H1 (cell line): ENCODE results near the gene RABL3. TPM values are rescaled to one million over a fixed set of nuclear protein-coding genes. Genes with fewer than 3 reads are reported as not detected.

Source experiments
- CTCF ChIA-PET: fragments of 300-600 bp; sonication (Branson Sonifier 250); formaldehyde crosslinking; loops from one replicate; lab custom pipeline; 2021; ENCODE audit not compliant: partially characterized antibody; lab: Charles Lee
- POLR2A ChIA-PET: fragments of 300-600 bp; sonication (Branson Sonifier 250); formaldehyde crosslinking; loops from one replicate; lab custom pipeline; 2021; ENCODE audit warnings: inconsistent platforms; ENCODE audit not compliant: partially characterized antibody; lab: Charles Lee
- DNase-seq, 2 experiments: peaks; one replicate each; pipeline versions ENCODE4 v3.0.0 to v3.0.0-alpha.2; 2010 to 2022; ENCODE audit warnings: low spot score in 2 of 2, low read depth in 1 of 2, mixed read lengths in 1 of 2
- FAIRE-seq: peaks from 2 replicates; lab custom pipeline; 2011; peaks lifted over from hg19 to GRCh38; lab: Jason Lieb, UNC
- H2AFZ ChIP-seq: 2 replicates; pipeline ENCODE4 v1.8.1; 2012; ENCODE audit warnings: low read length, inconsistent platforms
- H2AK5ac ChIP-seq: 2 replicates; pipeline ENCODE4 v1.6.1; 2013; ENCODE audit warnings: low read depth, low read length
- H2BK120ac ChIP-seq: replicated peaks from 2 replicates; pipeline ENCODE3; 2013; ENCODE audit warnings: low read depth, low read length, inconsistent platforms
- H2BK12ac ChIP-seq: 2 replicates; pipeline ENCODE4 v1.6.1; 2013; ENCODE audit warnings: low read depth, low read length
- H2BK15ac ChIP-seq: 2 replicates; pipeline ENCODE4 v1.6.1; 2013; ENCODE audit warnings: low read length
- H2BK20ac ChIP-seq: 2 replicates; pipeline ENCODE4 v1.6.1; 2013; ENCODE audit warnings: low read length
- H2BK5ac ChIP-seq: 2 replicates; pipeline ENCODE4 v1.6.1; 2013; ENCODE audit warnings: low read depth, low read length
- H3K14ac ChIP-seq: 2 replicates; pipeline ENCODE4 v1.6.1; 2013; ENCODE audit warnings: inconsistent platforms; ENCODE audit not compliant: insufficient read length
- H3K18ac ChIP-seq: 2 replicates; pipeline ENCODE4 v1.6.1; 2013; ENCODE audit warnings: low read length; ENCODE audit errors: extremely low read depth
- H3K23ac ChIP-seq: 2 replicates; pipeline ENCODE4 v1.6.1; 2013; ENCODE audit warnings: inconsistent platforms; ENCODE audit not compliant: insufficient read length
- H3K23me2 ChIP-seq: 2 replicates; pipeline ENCODE4 v1.6.1; 2013; ENCODE audit warnings: low read depth, low read length
- H3K27ac ChIP-seq: 2 replicates; pipeline ENCODE4 v1.6.1; 2011; ENCODE audit warnings: low read depth, low read length, inconsistent platforms
- H3K27me3 ChIP-seq, 4 experiments: replicated peaks in 1 of 4; 1 replicate in 1 of 4; 2 replicates in 3 of 4; pipeline versions ENCODE4 v1.6.1 to v1.8.1; 2011 to 2013; ENCODE audit warnings: low read length in 3 of 4, mild to moderate bottlenecking in 3 of 4, inconsistent platforms in 2 of 4, mixed read lengths in 2 of 4, moderate library complexity in 1 of 4; ENCODE audit not compliant: control insufficient read depth in 3 of 4, insufficient read depth in 3 of 4; ENCODE audit errors: extremely low read depth in 1 of 4
- H3K36me3 ChIP-seq, 4 experiments: 2 replicates each; pipeline versions ENCODE4 v1.6.1 to v1.8.1; 2011 to 2013; ENCODE audit warnings: mild to moderate bottlenecking in 4 of 4, low read length in 3 of 4, moderate library complexity in 2 of 4, control low read depth in 1 of 4, inconsistent platforms in 1 of 4; ENCODE audit not compliant: insufficient read depth in 4 of 4, control insufficient read depth in 2 of 4
- H3K4ac ChIP-seq: replicated peaks from 2 replicates; pipeline ENCODE3; 2013; ENCODE audit warnings: low read length, low read depth, mixed read lengths, inconsistent platforms; ENCODE audit not compliant: insufficient read length
- H3K4me1 ChIP-seq, 4 experiments: replicated peaks in 1 of 4; 1 replicate in 1 of 4; 2 replicates in 3 of 4; pipeline versions ENCODE4 v1.6.1 to v1.8.1; 2011 to 2013; ENCODE audit warnings: low read length in 3 of 4, inconsistent platforms in 2 of 4, mixed read lengths in 1 of 4; ENCODE audit not compliant: insufficient read depth in 4 of 4, control insufficient read depth in 3 of 4
- H3K4me2 ChIP-seq, 2 experiments: 2 replicates each; pipeline versions ENCODE4 v1.6.1 to v1.8.1; 2011 to 2013; ENCODE audit warnings: low read depth in 2 of 2, low read length in 2 of 2, control low read depth in 1 of 2, inconsistent platforms in 1 of 2, mild to moderate bottlenecking in 1 of 2; ENCODE audit not compliant: insufficient read depth in 1 of 2
- H3K4me3 ChIP-seq, 4 experiments: fragments of 200-600, 300-600 bp in 1 of 4; sonication (generic), shearing (Covaris generic), sonication (Bioruptor Twin) in 1 of 4; 2 replicates each; pipeline versions ENCODE4 v1.5.1 to v1.8.1; 2011 to 2016; ENCODE audit warnings: low read length in 4 of 4, low read depth in 3 of 4, control low read depth in 2 of 4, inconsistent platforms in 2 of 4, mild to moderate bottlenecking in 2 of 4, mixed read lengths in 1 of 4, moderate library complexity in 1 of 4; ENCODE audit not compliant: insufficient read depth in 2 of 4; ENCODE audit errors: extremely low read depth in 1 of 4
- H3K56ac ChIP-seq: replicated peaks from 2 replicates; pipeline ENCODE3; 2013; ENCODE audit warnings: low read depth, mild to moderate bottlenecking, mixed read lengths, low read length, inconsistent platforms; ENCODE audit not compliant: insufficient read length
- H3K79me1 ChIP-seq: 2 replicates; pipeline ENCODE4 v1.6.1; 2013; ENCODE audit warnings: low read depth, low read length, control low read depth
- H3K79me2 ChIP-seq, 2 experiments: 2 replicates each; pipeline versions ENCODE4 v1.6.1 to v1.8.1; 2012 to 2013; ENCODE audit warnings: low read length in 2 of 2, mild to moderate bottlenecking in 2 of 2, inconsistent platforms in 1 of 2; ENCODE audit not compliant: insufficient read depth in 2 of 2, control insufficient read depth in 1 of 2
- H3K9ac ChIP-seq, 4 experiments: replicated peaks in 1 of 4; 1 replicate in 1 of 4; 2 replicates in 3 of 4; pipeline versions ENCODE4 v1.6.1 to v1.8.1; 2011 to 2013; ENCODE audit warnings: low read depth in 3 of 4, low read length in 3 of 4, control low read depth in 2 of 4, mild to moderate bottlenecking in 2 of 4, moderate library complexity in 2 of 4, inconsistent platforms in 1 of 4; ENCODE audit errors: extremely low read depth in 1 of 4
- H3K9me3 ChIP-seq, 2 experiments: 2 replicates each; pipeline versions ENCODE4 v1.6.1 to v1.8.1; 2012 to 2013; ENCODE audit warnings: mild to moderate bottlenecking in 2 of 2, moderate library complexity in 2 of 2, control low read depth in 1 of 2, inconsistent platforms in 1 of 2, low read depth in 1 of 2, low read length in 1 of 2, mixed read lengths in 1 of 2; ENCODE audit not compliant: insufficient read depth in 2 of 2
- H4K20me1 ChIP-seq, 2 experiments: replicated peaks in 1 of 2; 2 replicates each; pipeline versions ENCODE3 to v1.8.1; 2011 to 2013; ENCODE audit warnings: inconsistent platforms in 2 of 2, low read length in 2 of 2, mild to moderate bottlenecking in 1 of 2; ENCODE audit not compliant: insufficient read depth in 2 of 2, control insufficient read depth in 1 of 2
- H4K5ac ChIP-seq: 2 replicates; pipeline ENCODE4 v1.6.1; 2013; ENCODE audit warnings: low read length, low read depth, mixed read lengths, inconsistent platforms; ENCODE audit not compliant: insufficient read length
- H4K8ac ChIP-seq: 2 replicates; pipeline ENCODE4 v1.8.0; 2013; ENCODE audit warnings: mild to moderate bottlenecking, moderate library complexity, low read length, inconsistent platforms; ENCODE audit not compliant: insufficient read depth; ENCODE audit errors: extremely low read depth
- H4K91ac ChIP-seq: replicated peaks from 2 replicates; pipeline ENCODE3; 2013; ENCODE audit warnings: low read length, mixed read lengths, inconsistent platforms; ENCODE audit not compliant: insufficient read length
- CHD1 ChIP-seq: IDR thresholded peaks from 2 replicates; pipeline ENCODE4 v1.6.1; 2012; ENCODE audit warnings: low read depth, low read length, improper control_type of control experiment
- HDAC6 ChIP-seq: IDR thresholded peaks from one replicate; pipeline ENCODE4 v1.7.1; 2012; ENCODE audit warnings: low read depth, mild to moderate bottlenecking, inconsistent platforms, low read length, moderate library complexity
- NANOG ChIP-seq: IDR thresholded peaks from 2 replicates; pipeline ENCODE4 v1.6.1; 2011; ENCODE audit warnings: low read length, low read depth, mild to moderate bottlenecking, inconsistent platforms; ENCODE audit not compliant: insufficient read depth, poor library complexity, severe bottlenecking
- NRF1 ChIP-seq: IDR thresholded peaks from 2 replicates; pipeline ENCODE4 v1.6.1; 2011; ENCODE audit warnings: mild to moderate bottlenecking, low read depth, low read length, improper control_type of control experiment
- TAF7 ChIP-seq: optimal IDR thresholded peaks from 2 replicates; pipeline ENCODE3; 2011; ENCODE audit warnings: low read depth, mild to moderate bottlenecking, inconsistent platforms, low read length, moderate library complexity, borderline replicate concordance
- TCF12 ChIP-seq: IDR thresholded peaks from 2 replicates; pipeline ENCODE4 v1.6.1; 2011; ENCODE audit warnings: low read depth, mild to moderate bottlenecking, low read length
- polyA plus RNA-seq, 7 experiments: library from polyadenylated mRNA; depleted of rRNA in 3 of 7; stranded (reverse) in 5 of 7; unstranded in 2 of 7; fragments of >200 nt in 5 of 7; fragments of 200-250 nt in 2 of 7; gene quantifications; 1 replicate in 5 of 7; 2 replicates in 1 of 7; 4 replicates in 1 of 7; pipeline versions ENCODE4 v1.2.1 to v1.2.3, GENCODE V29; 2011 to 2013; ENCODE audit warnings: missing spikeins in 2 of 7, mixed read lengths in 2 of 7
- total RNA-seq: library from RNA; stranded (reverse); fragmentation: NEBNext Ultra II Directional; extraction: Animal tissue kit (Norgen Biotek cat#: 25700); gene quantifications from 2 replicates; pipeline ENCODE4 v1.2.1, GENCODE V29; 2021
- TF ChIP-seq, protein P1 (sequence below): IDR thresholded peaks from 2 replicates; pipeline ENCODE4 v1.6.1; 2012; ENCODE audit warnings: low read length, inconsistent platforms
- TF ChIP-seq, protein P2 (sequence below): IDR thresholded peaks from 2 replicates; pipeline ENCODE4 v1.6.1; 2012; ENCODE audit warnings: inconsistent platforms

The RABL3 gene
- total and polyA plus RNA-seq, 2 of the 8 experiments (the other 6 are each of a cell fraction or from before 2014, with no cell fraction given), result 4.4 to 19.2 TPM

DNA sequence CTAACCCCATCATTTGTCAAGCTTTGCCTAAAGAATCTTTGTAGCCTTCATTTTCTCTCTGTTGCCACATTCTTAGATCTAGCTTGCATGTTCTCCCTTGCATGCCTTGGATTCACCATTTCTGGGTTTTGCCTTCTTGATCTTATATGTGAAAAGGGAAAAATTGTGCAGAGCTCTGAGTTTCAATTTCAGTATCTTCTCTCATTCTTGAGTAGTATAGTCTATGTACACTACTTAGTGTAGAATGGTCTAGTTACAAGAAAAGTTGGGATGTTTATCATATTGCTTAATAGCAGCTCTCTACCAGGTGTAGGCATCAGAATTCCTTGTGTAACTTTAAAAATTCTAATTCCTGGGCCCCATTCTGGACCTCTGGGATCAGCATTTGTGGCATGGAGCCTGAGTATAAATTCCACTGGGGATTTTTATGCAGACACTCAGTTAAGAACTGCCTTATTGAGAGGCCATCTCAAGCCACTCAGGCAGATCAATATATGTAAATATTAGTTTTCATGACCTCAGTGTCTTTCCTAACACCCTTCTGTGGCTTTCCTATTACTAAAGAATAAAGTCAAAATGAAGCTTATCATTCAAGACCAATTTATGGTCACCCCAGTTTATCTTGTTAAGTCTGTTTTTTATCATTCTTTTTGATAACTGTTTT, 23.6 kb upstream of the RABL3 start:
- H3K14ac ChIP-seq, result no peak overlapping the region
- no peak overlapping the region for H4K8ac ChIP-seq
- CTCF ChIA-PET, result interaction anchor here (1.0 to 3.3 kb wide), 2 partner anchors 24 to 29 kb away, joined by 3 to 17 read pairs; no protein-coding TSS in a partner anchor
- FAIRE-seq (peak; percentile 7), DNase-seq (no peak)
- no peak overlapping the region for H4K5ac ChIP-seq
- H3K27me3 ChIP-seq, result no peaks in the 10 kb centered on the region
- no peaks in the 10 kb centered on the region for H3K9me3 ChIP-seq
- H3K79me2 ChIP-seq, result peaks cover 0 to 89% of the 10 kb centered on the region in 2 experiments; a peak in 2 of 4 replicates
- no peak overlapping the region for H4K91ac ChIP-seq
- H3K18ac ChIP-seq, result no peak overlapping the region
- H3K23me2 ChIP-seq, result no peaks in the 10 kb centered on the region
- H3K4ac ChIP-seq, result no peak overlapping the region
- no peak overlapping the region for H3K27ac ChIP-seq
- H3K4me3 ChIP-seq, result no peak overlapping the region
- H3K36me3 ChIP-seq, result peaks cover 0 to 4% (median 2%) of the 10 kb centered on the region in 4 experiments; a peak in 3 of 8 replicates
- POLR2A ChIA-PET, result interaction anchor here (0.7 to 1.4 kb wide), 3 partner anchors 15 to 170 kb away, joined by 3 to 5 read pairs (median 3); partner anchors contain the start of genes GTF2E1 and NDUFB4
- H2AK5ac ChIP-seq, result no peak overlapping the region
- no peak overlapping the region for H2BK120ac ChIP-seq
- no peak overlapping the region for H2BK15ac ChIP-seq
- H3K9ac ChIP-seq, result no peak overlapping the region
- TF ChIP-seq, protein P1, sequence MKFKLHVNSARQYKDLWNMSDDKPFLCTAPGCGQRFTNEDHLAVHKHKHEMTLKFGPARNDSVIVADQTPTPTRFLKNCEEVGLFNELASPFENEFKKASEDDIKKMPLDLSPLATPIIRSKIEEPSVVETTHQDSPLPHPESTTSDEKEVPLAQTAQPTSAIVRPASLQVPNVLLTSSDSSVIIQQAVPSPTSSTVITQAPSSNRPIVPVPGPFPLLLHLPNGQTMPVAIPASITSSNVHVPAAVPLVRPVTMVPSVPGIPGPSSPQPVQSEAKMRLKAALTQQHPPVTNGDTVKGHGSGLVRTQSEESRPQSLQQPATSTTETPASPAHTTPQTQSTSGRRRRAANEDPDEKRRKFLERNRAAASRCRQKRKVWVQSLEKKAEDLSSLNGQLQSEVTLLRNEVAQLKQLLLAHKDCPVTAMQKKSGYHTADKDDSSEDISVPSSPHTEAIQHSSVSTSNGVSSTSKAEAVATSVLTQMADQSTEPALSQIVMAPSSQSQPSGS, result no peak
- no peak for TF ChIP-seq TAF7
- TF ChIP-seq NANOG, result no peak
- no peak for TF ChIP-seq NRF1
- no peak for TF ChIP-seq CHD1
- no peak for TF ChIP-seq HDAC6
- TF ChIP-seq, protein P2, sequence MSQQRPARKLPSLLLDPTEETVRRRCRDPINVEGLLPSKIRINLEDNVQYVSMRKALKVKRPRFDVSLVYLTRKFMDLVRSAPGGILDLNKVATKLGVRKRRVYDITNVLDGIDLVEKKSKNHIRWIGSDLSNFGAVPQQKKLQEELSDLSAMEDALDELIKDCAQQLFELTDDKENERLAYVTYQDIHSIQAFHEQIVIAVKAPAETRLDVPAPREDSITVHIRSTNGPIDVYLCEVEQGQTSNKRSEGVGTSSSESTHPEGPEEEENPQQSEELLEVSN, result no peak
- TF ChIP-seq TCF12, result no peak
- H3K4me2 ChIP-seq, result no peak overlapping the region
- no peak overlapping the region for H2BK5ac ChIP-seq
- peaks cover 1 to 6% of the 10 kb centered on the region in 2 experiments for H4K20me1 ChIP-seq
- H3K79me1 ChIP-seq, result peaks cover 2% of the 10 kb centered on the region; the same call in 1 of the 2 replicates
- H3K56ac ChIP-seq, result no peak overlapping the region
- no peak overlapping the region for H3K23ac ChIP-seq
- no peak overlapping the region for H2AFZ ChIP-seq
- peaks cover 0 to 7% (median 2%) of the 10 kb centered on the region in 4 experiments; a peak in 4 of 7 replicates for H3K4me1 ChIP-seq
- no peak overlapping the region for H2BK12ac ChIP-seq
- no peak overlapping the region for H2BK20ac ChIP-seq
